Tibial artery (tissue), 4 donors: ENCODE data around the gene TMED10.

Source experiments
- DNase-seq, 2 donors: peaks; one replicate each; pipeline ENCODE4 v3.0.0-alpha.2; 2019
- H3K27ac ChIP-seq, 2 donors: fragments of 200-600 bp; sonication (generic) in 1 of 2; 1 replicate in 1 of 2; 2 replicates in 1 of 2; pipeline ENCODE4 v1.5.1; 2018 to 2019; ENCODE audit warnings: mild to moderate bottlenecking in 1 of 2
- H3K27me3 ChIP-seq, 2 donors: fragments of 200-600 bp; sonication (generic) in 1 of 2; one replicate each; pipeline versions ENCODE4 v1.5.1 to v1.6.0; 2016 to 2019
- H3K36me3 ChIP-seq, 3 donors: fragments of 200-600 bp; sonication (generic) in 2 of 3; one replicate each; pipeline ENCODE4 v1.5.1; 2016 to 2019; ENCODE audit warnings: mild to moderate bottlenecking in 2 of 3
- H3K4me1 ChIP-seq, 4 donors: fragments of 200-600 bp; sonication (generic) in 2 of 4; 1 replicate in 3 of 4; 2 replicates in 1 of 4; pipeline ENCODE4 v1.5.1; 2016 to 2019
- H3K4me3 ChIP-seq, 2 donors: fragments of 200-600 bp; sonication (generic) in 1 of 2; 1 replicate in 1 of 2; 2 replicates in 1 of 2; pipeline ENCODE4 v1.5.1; 2018 to 2019; ENCODE audit warnings: mild to moderate bottlenecking in 2 of 2
- H3K9me3 ChIP-seq, 3 donors: fragments of 200-600 bp; sonication (generic) in 1 of 3; one replicate each; pipeline ENCODE4 v1.5.1; 2016 to 2019
- CTCF ChIP-seq, 2 experiments: fragments of 200-600 bp in 1 of 2; fragments of 450-650 bp in 1 of 2; IDR thresholded peaks; one replicate each; pipeline ENCODE4 v1.5.1; 2017 to 2019; ENCODE audit warnings: antibody characterized with exemption in 2 of 2, mild to moderate bottlenecking in 1 of 2, moderate library complexity in 1 of 2
- intact Hi-C: fragments of 100-400 bp; cut with DNase I; formaldehyde crosslinking; loops from one replicate; pipeline ENCODE4 v1.15.0; 2023; ENCODE audit warnings: low total_unique reads

TMED10 gene

GRCh38 chr14:75143761-75144527, 32.5 kb downstream of the TMED10 start:
- no peak for TF ChIP-seq CTCF (IDR thresholded peaks at IDR 0.05)

GRCh38 chr14:75142494-75142893, 33.9 kb downstream of the TMED10 start:
- TF ChIP-seq CTCF (IDR thresholded peaks at IDR 0.05), result no peak
- H3K4me3 ChIP-seq, result no peak overlapping the region
- intact Hi-C loops, result no loop called here
- H3K27me3 ChIP-seq, result no peaks in the 10 kb centered on the region
- peak overlapping the region in 1 of 2 donors; percentile 46 for H3K27ac ChIP-seq
- H3K9me3 ChIP-seq, result no peaks in the 10 kb centered on the region
- H3K4me1 ChIP-seq, result peaks cover 0 to 71% (median 12%) of the 10 kb centered on the region in 4 donors
- DNase-seq, result no peak
- H3K36me3 ChIP-seq, result peaks cover 6 to 14% (median 8%) of the 10 kb centered on the region in 3 donors

More at GRCh38 chr14:75143761-75144527, 32.5 kb downstream of the TMED10 start:
- H3K9me3 ChIP-seq, result no peaks in the 10 kb centered on the region
- no peaks in the 10 kb centered on the region for H3K27me3 ChIP-seq
- H3K36me3 ChIP-seq, result peaks cover 6 to 14% (median 8%) of the 10 kb centered on the region in 3 donors
- peaks cover 0 to 72% (median 13%) of the 10 kb centered on the region in 4 donors for H3K4me1 ChIP-seq
- intact Hi-C loops, result no loop called here
- peak overlapping the region; percentile 46 to 81 for H3K27ac ChIP-seq
- no peak overlapping the region for H3K4me3 ChIP-seq
- DNase-seq, result no peak

- Histone ChIP-seq H3K9me3 (no peaks in the 10 kb centered on the region), H3K27ac (peak overlapping the region in 1 of 2 donors; percentile 46), H3K27me3 (no peaks in the 10 kb centered on the region), H3K4me1 (peaks cover 0 to 66% (median 8%) of the 10 kb centered on the region in 4 donors), H3K4me3 (no peak overlapping the region), H3K36me3 (peaks cover 6 to 10% (median 8%) of the 10 kb centered on the region in 3 donors)
- intact Hi-C loops, result no loop called here
- DNase-seq, result no peak
- peak; percentile 24 to 27 for TF ChIP-seq CTCF (IDR thresholded peaks at IDR 0.05)
Observed at GRCh38 chr14:75141967-75142366, 34.4 kb downstream of the TMED10 start.

- intact Hi-C loops, result no loop called here
Observed at GRCh38 chr14:75141062-75141461, 35.4 kb downstream of the TMED10 start.

GRCh38 chr14:75140620-75141019, 35.8 kb downstream of the TMED10 start:
- H3K27me3 ChIP-seq, result no peaks in the 10 kb centered on the region
- H3K27ac ChIP-seq, result no peak overlapping the region
- intact Hi-C loops, result no loop called here
- H3K36me3 ChIP-seq, result peaks cover 6 to 14% (median 10%) of the 10 kb centered on the region in 3 donors
- peaks cover 0 to 52% (median 7%) of the 10 kb centered on the region in 4 donors for H3K4me1 ChIP-seq
- H3K9me3 ChIP-seq, result no peaks in the 10 kb centered on the region
- H3K4me3 ChIP-seq, result no peak overlapping the region
- no peak for DNase-seq
- TF ChIP-seq CTCF (IDR thresholded peaks at IDR 0.05), result no peak

More at GRCh38 chr14:75141062-75141461, 35.4 kb downstream of the TMED10 start:
- Histone ChIP-seq H3K27me3 (no peaks in the 10 kb centered on the region), H3K36me3 (peaks cover 6 to 10% (median 10%) of the 10 kb centered on the region in 3 donors), H3K27ac (no peak overlapping the region), H3K4me1 (peaks cover 0 to 57% (median 7%) of the 10 kb centered on the region in 4 donors), H3K4me3 (no peak overlapping the region), H3K9me3 (no peaks in the 10 kb centered on the region)
- DNase-seq, result no peak
- no peak for TF ChIP-seq CTCF (IDR thresholded peaks at IDR 0.05)
